NOMO-1 treated with dmso at 0.1 percent for 144 hours (cell line): Measurements from ENCODE around the gene COL26A1.
"Not testable (repeated sequence)": the region's sequence is repeated elsewhere in the genome, so short reads cannot be mapped to it uniquely, and the experiment has no call there.

Experiments used
- DNase-seq: peaks from one replicate; lab custom pipeline; 2025; ENCODE audit not compliant: unreplicated experiment; lab: John Stamatoyannopoulos, UW

Gene COL26A1

GRCh38 chr7:101490439-101490838 lies 127.8 kb downstream of the COL26A1 start:
- DNase-seq = not testable (repeated sequence)

- not testable (repeated sequence) for DNase-seq
Observed at GRCh38 chr7:101491442-101491841, 128.8 kb downstream of the COL26A1 start.

DNA sequence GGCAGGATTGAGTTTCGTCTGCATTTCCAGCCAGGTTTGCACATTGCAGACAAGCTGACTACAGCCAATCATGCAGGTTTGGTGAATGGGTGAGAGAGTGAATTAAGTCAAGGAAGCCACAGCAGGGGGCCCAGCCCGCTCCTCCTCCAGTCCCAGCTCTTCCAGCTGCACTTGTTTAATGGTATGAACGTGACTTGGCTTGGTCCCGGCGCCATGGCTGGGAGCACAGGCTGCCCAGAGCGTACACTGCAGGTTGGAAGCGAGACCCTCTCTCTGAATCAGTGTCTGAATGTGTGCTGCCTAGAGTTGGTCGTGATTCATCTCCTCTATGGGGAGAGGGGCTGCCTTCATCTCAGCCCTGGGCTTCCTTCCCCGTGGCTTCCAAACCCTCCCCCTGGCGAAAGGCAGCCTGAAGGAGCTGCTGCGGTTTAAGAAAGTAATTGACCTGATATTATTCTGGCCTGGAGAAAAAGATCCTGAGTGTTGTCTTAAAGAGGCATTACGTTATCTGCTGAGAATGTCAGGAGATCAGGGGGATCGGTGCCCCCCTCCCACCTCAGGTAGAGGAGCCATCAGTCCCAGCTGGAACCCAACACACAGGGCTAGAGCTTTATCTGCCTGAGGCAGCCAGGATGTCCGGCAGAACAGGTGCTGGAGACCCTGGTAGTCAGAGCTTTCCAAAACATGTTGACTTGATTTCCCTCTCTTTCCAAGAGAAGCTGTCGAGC lies 132.1 kb downstream of the COL26A1 start:
- no peak for DNase-seq

GRCh38 chr7:101496017-101496416 lies 133.3 kb downstream of the COL26A1 start:
- no peak for DNase-seq

- no peak for DNase-seq
Observed at GRCh38 chr7:101501351-101501750, 138.7 kb downstream of the COL26A1 start.

DNA sequence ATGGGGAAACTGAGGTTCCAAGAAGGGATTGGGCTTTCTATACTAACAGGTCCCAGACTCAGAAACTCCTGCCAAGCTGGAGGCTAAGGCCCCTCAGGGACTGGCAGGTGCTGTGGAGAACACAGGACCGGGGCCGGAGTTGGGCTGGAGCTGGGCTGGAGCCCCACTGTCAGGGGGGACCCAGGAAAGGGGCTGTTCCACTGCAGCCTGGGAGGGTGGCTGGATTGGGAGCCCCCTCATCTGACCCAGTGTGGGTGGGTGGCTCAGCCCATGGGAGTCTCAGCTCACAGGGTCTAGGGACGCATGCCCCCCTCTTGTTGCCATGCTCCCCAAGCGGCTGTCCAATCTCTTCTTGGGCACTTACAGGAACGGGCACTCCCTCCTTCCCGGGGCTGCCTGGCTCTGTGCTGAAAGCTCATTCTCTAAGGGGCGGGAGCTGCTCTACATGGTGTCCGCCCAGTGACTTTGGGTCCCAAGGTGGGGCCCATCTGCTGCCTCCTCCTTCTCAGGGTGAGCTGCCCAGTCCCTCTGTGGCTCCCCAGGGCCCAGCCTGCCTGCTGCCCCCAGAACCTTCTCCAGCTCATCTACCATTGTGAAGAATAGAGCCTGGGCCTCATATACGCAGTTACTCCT lies 139.9 kb downstream of the COL26A1 start:
- no peak for DNase-seq

DNA sequence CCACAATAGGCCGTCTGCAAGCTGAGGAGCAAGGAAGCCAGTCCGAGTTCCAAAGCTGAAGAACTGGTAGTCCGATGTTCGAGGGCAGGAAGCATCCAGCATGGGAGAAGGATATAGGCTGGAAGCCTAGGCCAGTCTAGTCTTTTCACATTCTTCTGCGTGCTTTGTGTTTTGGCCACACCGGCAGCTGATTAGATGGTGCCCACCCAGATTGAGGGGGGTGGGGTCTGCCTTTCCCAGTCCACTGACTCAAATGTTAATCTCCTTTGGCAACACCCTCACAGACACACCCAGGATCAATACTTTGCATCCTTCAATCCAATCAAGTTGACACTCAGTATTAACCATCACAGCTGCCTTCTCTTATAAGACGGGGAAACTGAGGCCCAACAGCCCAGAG lies 142.8 kb downstream of the COL26A1 start:
- not testable (repeated sequence) for DNase-seq

DNA sequence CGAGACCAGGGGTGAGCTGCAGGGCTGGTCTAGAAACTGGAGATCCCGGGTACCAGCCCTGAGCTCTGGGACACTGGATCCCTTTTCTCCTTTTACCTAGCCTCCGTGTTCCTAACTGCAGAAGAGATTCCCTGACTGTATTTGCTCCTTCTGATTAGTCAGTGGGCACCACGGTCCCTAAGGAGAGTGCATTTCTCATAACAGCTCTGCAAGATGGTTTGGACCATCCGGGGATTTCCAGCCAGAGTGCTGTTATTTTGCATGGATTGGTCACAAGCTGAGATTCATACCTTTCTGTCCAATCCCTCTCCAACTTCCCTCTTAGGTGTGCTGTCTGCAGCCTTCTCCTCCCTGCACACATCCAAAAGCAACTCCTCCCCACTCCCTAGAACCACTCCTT lies 143.9 kb downstream of the COL26A1 start:
- DNase-seq = no peak

DNA sequence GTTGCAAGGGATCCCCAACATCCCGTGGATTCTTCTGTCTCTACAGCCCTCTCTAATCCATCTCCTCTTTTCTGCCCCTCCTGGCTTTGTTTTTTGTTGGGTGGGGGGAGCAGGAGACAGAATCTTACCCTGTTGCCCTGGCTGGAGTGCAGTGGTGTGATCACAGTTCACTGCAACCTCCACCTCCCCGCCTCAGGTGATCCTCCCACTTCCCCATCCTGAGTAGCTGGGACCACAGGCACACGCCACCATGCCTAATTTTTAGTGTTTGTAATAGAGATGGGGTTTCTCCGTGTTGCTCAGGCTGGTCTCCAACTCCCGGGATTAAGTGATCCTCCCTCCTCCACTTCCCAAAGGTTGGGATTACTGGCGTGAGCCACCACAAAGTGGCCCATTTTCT lies 144.7 kb downstream of the COL26A1 start:
- DNase-seq = no peak

GRCh38 chr7:101507791-101508252 lies 145.1 kb downstream of the COL26A1 start:
- peak; percentile 46 for DNase-seq

DNA sequence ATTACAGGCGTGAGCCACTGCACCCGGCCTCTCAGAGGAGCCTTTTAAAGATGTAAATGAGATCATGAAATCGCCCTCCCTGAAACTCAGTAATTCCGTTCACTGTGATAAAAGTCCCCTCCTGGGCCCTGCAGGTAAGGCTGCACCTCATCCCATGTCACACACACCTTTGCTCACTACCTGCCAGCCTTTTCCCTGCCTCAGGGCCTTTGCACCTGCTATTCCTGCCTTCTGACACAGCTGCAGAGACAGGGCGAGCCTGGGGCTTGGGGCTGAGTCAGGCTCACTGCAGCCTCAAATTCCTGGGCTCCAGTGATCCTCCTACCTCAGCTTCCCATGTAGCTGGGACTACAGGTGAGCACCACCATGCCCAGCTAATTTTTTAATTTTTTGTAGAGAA lies 147.6 kb downstream of the COL26A1 start:
- DNase-seq = no peak

DNA sequence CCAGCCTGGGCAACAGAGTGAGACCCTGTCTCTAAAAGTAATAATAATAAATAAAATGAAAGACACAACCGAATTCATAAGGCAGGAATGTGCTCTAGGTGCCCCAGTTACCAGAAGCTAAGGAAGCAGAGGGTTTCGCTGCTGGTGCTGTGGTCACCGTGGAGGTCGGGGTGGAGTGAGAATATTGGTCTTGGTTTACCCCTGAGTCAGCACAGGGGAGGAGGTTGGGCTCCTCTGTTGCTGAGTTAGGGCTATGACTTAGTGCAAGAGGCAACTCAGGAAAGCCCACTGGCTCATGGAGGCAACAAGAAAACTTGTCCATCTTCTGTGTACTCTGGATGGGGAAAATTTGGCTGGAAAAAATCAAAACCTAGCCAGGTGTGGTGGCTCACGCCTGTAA lies 149.3 kb downstream of the COL26A1 start:
- DNase-seq = no peak

DNA sequence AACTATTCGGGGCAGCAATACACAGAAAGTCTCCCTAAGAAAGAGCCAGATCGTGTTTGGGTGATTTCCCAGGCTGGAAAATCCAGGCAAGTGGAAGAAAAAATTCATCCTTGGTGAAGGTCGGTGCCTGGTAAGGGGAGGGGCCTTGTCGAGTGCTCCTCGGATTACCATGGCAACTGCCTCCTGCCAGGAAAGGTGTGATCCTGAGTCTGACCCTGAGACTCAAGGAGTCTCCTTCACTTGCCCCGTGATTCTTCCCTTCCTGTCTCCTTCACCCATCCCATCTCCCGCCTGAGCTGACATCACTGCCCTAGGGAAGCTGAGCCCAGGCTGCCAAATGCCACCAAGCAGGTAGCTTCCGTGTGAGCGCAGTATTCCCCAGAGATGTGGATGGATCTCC lies 154.2 kb downstream of the COL26A1 start:
- no peak for DNase-seq

DNA sequence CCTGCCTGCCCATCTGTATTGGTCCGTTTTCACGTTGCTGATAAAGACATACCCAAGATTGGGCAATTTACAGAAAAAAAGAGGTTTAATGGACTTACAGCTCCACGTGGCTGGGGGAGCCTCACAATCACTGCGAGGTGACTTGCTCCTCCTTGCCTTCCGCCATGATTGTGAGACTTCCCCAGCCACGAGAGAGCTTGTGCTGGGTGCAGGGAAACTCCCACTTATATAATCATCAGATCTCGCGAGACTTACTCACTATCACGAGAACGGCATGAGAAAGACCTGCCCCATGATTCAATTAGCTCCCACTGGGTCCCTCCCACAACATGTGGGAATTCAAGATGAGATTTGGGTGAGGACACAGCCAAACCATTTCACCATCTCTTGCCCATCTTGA lies 154.6 kb downstream of the COL26A1 start:
- DNase-seq = no peak

DNA sequence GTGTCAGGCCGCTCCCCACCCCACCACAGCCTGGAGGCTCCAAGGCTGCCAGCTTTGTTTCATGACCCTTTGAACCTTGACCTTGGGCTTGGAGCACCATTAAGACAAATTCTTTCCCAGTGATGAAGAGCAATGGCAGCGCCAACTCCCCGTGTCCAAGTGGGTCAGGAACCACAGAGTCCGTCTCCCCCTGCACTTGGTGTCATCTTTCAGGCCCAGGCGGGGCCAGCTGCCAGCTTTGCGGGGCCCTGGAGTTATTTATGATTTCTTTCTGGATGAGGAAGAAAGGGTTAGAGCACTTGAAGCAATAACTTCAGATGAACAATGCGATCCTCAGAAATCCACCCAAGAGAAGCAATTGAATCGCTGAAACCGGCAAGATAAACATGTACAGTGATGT lies 155.7 kb downstream of the COL26A1 start:
- no peak for DNase-seq

DNA sequence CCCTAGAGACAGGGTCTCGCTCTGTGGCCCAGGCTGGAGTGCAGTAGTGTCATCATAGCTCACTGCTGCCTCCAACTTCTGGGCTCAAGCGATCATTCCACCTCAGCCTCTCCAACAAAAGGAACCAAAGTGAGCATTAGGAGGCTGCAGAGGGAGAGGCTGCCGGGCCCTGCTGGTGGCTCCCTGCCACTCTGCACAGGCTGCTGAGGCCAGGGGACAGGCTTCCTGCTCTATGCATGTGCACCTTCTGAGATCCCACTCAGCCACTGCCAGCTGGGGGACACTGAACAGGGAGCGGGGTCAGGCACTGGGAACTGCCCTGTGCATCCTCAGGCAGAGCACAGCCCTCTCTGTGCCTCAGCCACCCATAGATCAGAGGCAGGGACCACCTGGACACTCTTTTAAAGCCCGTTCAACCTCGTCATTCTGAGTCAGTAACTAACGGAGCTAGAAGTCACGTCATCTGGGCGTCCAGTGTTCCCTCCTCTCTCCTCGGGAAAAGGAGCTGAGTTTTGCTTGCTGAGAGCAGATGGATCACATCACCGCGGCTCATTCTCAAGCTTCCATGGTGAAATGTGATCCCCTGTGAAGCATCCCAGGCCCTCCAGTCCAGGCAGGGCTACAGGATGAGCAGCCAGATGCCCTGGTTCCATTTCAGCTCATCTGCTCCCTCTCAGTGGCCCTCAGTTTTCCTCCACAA lies 156.8 kb downstream of the COL26A1 start:
- no peak for DNase-seq

- DNase-seq = no peak
Observed at GRCh38 chr7:101521430-101521925, 158.8 kb downstream of the COL26A1 start.

GRCh38 chr7:101522021-101522420 lies 159.3 kb downstream of the COL26A1 start:
- DNase-seq = no peak

GRCh38 chr7:101527844-101528667 lies 165.4 kb downstream of the COL26A1 start:
- DNase-seq = no peak

- DNase-seq = no peak
Observed at GRCh38 chr7:101529560-101529959, 166.9 kb downstream of the COL26A1 start.

DNA sequence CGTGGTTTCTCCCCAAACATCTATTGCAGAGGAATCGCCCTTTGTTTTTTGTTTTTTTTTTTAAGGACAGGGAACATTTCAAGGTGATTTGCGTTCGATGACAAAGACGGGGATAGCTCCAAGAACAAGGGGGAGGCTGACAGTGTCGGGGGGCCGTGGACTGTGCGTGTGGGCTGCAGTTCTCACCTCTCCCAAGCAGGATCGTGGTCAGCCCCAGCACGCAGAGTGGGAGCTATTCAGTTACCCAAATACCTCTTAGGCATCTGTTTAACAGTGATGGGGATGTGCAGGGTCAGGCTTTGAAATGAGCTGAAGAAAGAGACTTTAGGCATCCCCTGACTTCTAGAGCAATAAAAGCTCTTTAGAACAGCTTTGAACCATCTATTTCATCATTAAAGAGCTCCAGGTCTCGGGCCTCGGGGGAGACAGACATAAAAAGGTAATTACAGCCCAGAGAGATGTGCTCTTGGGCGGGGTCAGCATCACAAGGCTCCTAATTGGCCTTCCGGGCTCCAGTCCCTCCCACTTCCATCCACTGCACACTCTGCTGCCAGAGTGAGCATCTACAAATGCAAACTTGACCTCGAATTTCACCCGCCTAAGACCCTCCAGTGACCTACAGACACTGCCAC lies 169.2 kb downstream of the COL26A1 start:
- no peak for DNase-seq
